ENCODE data around the gene TTLL11.

TTLL11 gene

GRCh38 chr9:122030357-122030756, 62.8 kb downstream of the TTLL11 start:
- H3K4me3 ChIP-seq (ENCODE audit: low read length in 2 of 2), result no peak overlapping the region
- no peak overlapping the region for H3K27ac ChIP-seq (ENCODE audit: low read depth in 2 of 2, low read length in 2 of 2)
- H3K9me3 ChIP-seq (ENCODE audit: control insufficient read depth in 2 of 2, low read length in 2 of 2), result no peaks in the 10 kb centered on the region
- H3K36me3 ChIP-seq (ENCODE audit: control insufficient read depth in 2 of 2, insufficient read depth in 2 of 2, low read length in 2 of 2), result no peaks in the 10 kb centered on the region
- H3K9ac ChIP-seq (ENCODE audit: low read depth in 1 of 2, low read length in 2 of 2), result no peak overlapping the region
- H3K27me3 ChIP-seq (ENCODE audit: control insufficient read depth in 2 of 2, insufficient read depth in 2 of 2, low read length in 2 of 2), result no peaks in the 10 kb centered on the region
- no peaks in the 10 kb centered on the region for H3K4me1 ChIP-seq (ENCODE audit: control insufficient read depth in 2 of 2, insufficient read depth in 2 of 2, low read length in 2 of 2)

- no peak overlapping the region for H3K9ac ChIP-seq (ENCODE audit: low read depth in 1 of 2, low read length in 2 of 2)
- H3K27me3 ChIP-seq (ENCODE audit: control insufficient read depth in 2 of 2, insufficient read depth in 2 of 2, low read length in 2 of 2), result no peaks in the 10 kb centered on the region
- H3K36me3 ChIP-seq (ENCODE audit: control insufficient read depth in 2 of 2, insufficient read depth in 2 of 2, low read length in 2 of 2), result no peaks in the 10 kb centered on the region
- no peak overlapping the region for H3K27ac ChIP-seq (ENCODE audit: low read depth in 2 of 2, low read length in 2 of 2)
- no peaks in the 10 kb centered on the region for H3K9me3 ChIP-seq (ENCODE audit: control insufficient read depth in 2 of 2, low read length in 2 of 2)
- H3K4me1 ChIP-seq (ENCODE audit: control insufficient read depth in 2 of 2, insufficient read depth in 2 of 2, low read length in 2 of 2), result no peaks in the 10 kb centered on the region
- H3K4me3 ChIP-seq (ENCODE audit: low read length in 2 of 2), result no peak overlapping the region
Measured at GRCh38 chr9:122029898-122030297, 63.2 kb downstream of the TTLL11 start.

GRCh38 chr9:122028089-122028488, 65.0 kb downstream of the TTLL11 start:
- H3K27ac ChIP-seq (ENCODE audit: low read depth in 2 of 2, low read length in 2 of 2), result no peak overlapping the region
- H3K9ac ChIP-seq (ENCODE audit: low read depth in 1 of 2, low read length in 2 of 2), result no peak overlapping the region
- no peaks in the 10 kb centered on the region for H3K4me1 ChIP-seq (ENCODE audit: control insufficient read depth in 2 of 2, insufficient read depth in 2 of 2, low read length in 2 of 2)
- H3K4me3 ChIP-seq (ENCODE audit: low read length in 2 of 2), result no peak overlapping the region
- no peaks in the 10 kb centered on the region for H3K27me3 ChIP-seq (ENCODE audit: control insufficient read depth in 2 of 2, insufficient read depth in 2 of 2, low read length in 2 of 2)
- H3K9me3 ChIP-seq (ENCODE audit: control insufficient read depth in 2 of 2, low read length in 2 of 2), result no peaks in the 10 kb centered on the region
- no peaks in the 10 kb centered on the region for H3K36me3 ChIP-seq (ENCODE audit: control insufficient read depth in 2 of 2, insufficient read depth in 2 of 2, low read length in 2 of 2)

GRCh38 chr9:122020398-122020797, 72.7 kb downstream of the TTLL11 start:
- H3K27ac ChIP-seq (ENCODE audit: low read depth in 2 of 2, low read length in 2 of 2), result no peak overlapping the region
- H3K27me3 ChIP-seq (ENCODE audit: control insufficient read depth in 2 of 2, insufficient read depth in 2 of 2, low read length in 2 of 2), result no peaks in the 10 kb centered on the region

GRCh38 chr9:122016744-122017143, 76.4 kb downstream of the TTLL11 start:
- no peak overlapping the region for H3K9ac ChIP-seq (ENCODE audit: low read depth in 1 of 2, low read length in 2 of 2)
- H3K4me1 ChIP-seq (ENCODE audit: control insufficient read depth in 2 of 2, insufficient read depth in 2 of 2, low read length in 2 of 2), result no peaks in the 10 kb centered on the region
- H3K27ac ChIP-seq (ENCODE audit: low read depth in 2 of 2, low read length in 2 of 2), result no peak overlapping the region
- H3K4me3 ChIP-seq (ENCODE audit: low read length in 2 of 2), result no peak overlapping the region
- H3K9me3 ChIP-seq (ENCODE audit: control insufficient read depth in 2 of 2, low read length in 2 of 2), result no peaks in the 10 kb centered on the region
- H3K27me3 ChIP-seq (ENCODE audit: control insufficient read depth in 2 of 2, insufficient read depth in 2 of 2, low read length in 2 of 2), result no peaks in the 10 kb centered on the region
- H3K36me3 ChIP-seq (ENCODE audit: control insufficient read depth in 2 of 2, insufficient read depth in 2 of 2, low read length in 2 of 2), result no peaks in the 10 kb centered on the region

More at GRCh38 chr9:122020398-122020797, 72.7 kb downstream of the TTLL11 start:
- no peak overlapping the region for H3K4me3 ChIP-seq (ENCODE audit: low read length in 2 of 2)
- no peak overlapping the region for H3K9ac ChIP-seq (ENCODE audit: low read depth in 1 of 2, low read length in 2 of 2)
- no peaks in the 10 kb centered on the region for H3K36me3 ChIP-seq (ENCODE audit: control insufficient read depth in 2 of 2, insufficient read depth in 2 of 2, low read length in 2 of 2)
- H3K4me1 ChIP-seq (ENCODE audit: control insufficient read depth in 2 of 2, insufficient read depth in 2 of 2, low read length in 2 of 2), result no peaks in the 10 kb centered on the region
- no peaks in the 10 kb centered on the region for H3K9me3 ChIP-seq (ENCODE audit: control insufficient read depth in 2 of 2, low read length in 2 of 2)

- Histone ChIP-seq H3K9me3 (ENCODE audit: control insufficient read depth in 2 of 2, low read length in 2 of 2) (no peaks in the 10 kb centered on the region), H3K27me3 (ENCODE audit: control insufficient read depth in 2 of 2, insufficient read depth in 2 of 2, low read length in 2 of 2) (no peaks in the 10 kb centered on the region), H3K4me3 (ENCODE audit: low read length in 2 of 2) (no peak overlapping the region), H3K36me3 (ENCODE audit: control insufficient read depth in 2 of 2, insufficient read depth in 2 of 2, low read length in 2 of 2) (no peaks in the 10 kb centered on the region), H3K9ac (ENCODE audit: low read depth in 1 of 2, low read length in 2 of 2) (no peak overlapping the region), H3K27ac (ENCODE audit: low read depth in 2 of 2, low read length in 2 of 2) (no peak overlapping the region), H3K4me1 (ENCODE audit: control insufficient read depth in 2 of 2, insufficient read depth in 2 of 2, low read length in 2 of 2) (no peaks in the 10 kb centered on the region)
Measured at GRCh38 chr9:122016309-122016708, 76.8 kb downstream of the TTLL11 start.

GRCh38 chr9:122015170-122015821, 77.8 kb downstream of the TTLL11 start:
- no peaks in the 10 kb centered on the region for H3K36me3 ChIP-seq (ENCODE audit: control insufficient read depth in 2 of 2, insufficient read depth in 2 of 2, low read length in 2 of 2)
- H3K4me3 ChIP-seq (ENCODE audit: low read length in 2 of 2), result no peak overlapping the region
- no peak overlapping the region for H3K9ac ChIP-seq (ENCODE audit: low read depth in 1 of 2, low read length in 2 of 2)
- no peaks in the 10 kb centered on the region for H3K27me3 ChIP-seq (ENCODE audit: control insufficient read depth in 2 of 2, insufficient read depth in 2 of 2, low read length in 2 of 2)
- no peak overlapping the region for H3K27ac ChIP-seq (ENCODE audit: low read depth in 2 of 2, low read length in 2 of 2)
- H3K4me1 ChIP-seq (ENCODE audit: control insufficient read depth in 2 of 2, insufficient read depth in 2 of 2, low read length in 2 of 2), result no peaks in the 10 kb centered on the region
- H3K9me3 ChIP-seq (ENCODE audit: control insufficient read depth in 2 of 2, low read length in 2 of 2), result no peaks in the 10 kb centered on the region

GRCh38 chr9:122011818-122012498, 81.2 kb downstream of the TTLL11 start:
- Histone ChIP-seq H3K4me1 (ENCODE audit: control insufficient read depth in 2 of 2, insufficient read depth in 2 of 2, low read length in 2 of 2) (no peaks in the 10 kb centered on the region), H3K36me3 (ENCODE audit: control insufficient read depth in 2 of 2, insufficient read depth in 2 of 2, low read length in 2 of 2) (no peaks in the 10 kb centered on the region), H3K9ac (ENCODE audit: low read depth in 1 of 2, low read length in 2 of 2) (no peak overlapping the region), H3K9me3 (ENCODE audit: control insufficient read depth in 2 of 2, low read length in 2 of 2) (no peaks in the 10 kb centered on the region), H3K27me3 (ENCODE audit: control insufficient read depth in 2 of 2, insufficient read depth in 2 of 2, low read length in 2 of 2) (no peaks in the 10 kb centered on the region), H3K27ac (ENCODE audit: low read depth in 2 of 2, low read length in 2 of 2) (no peak overlapping the region), H3K4me3 (ENCODE audit: low read length in 2 of 2) (no peak overlapping the region)

GRCh38 chr9:122008559-122008958, 84.5 kb downstream of the TTLL11 start:
- Histone ChIP-seq H3K9me3 (ENCODE audit: control insufficient read depth in 2 of 2, low read length in 2 of 2) (no peaks in the 10 kb centered on the region), H3K4me1 (ENCODE audit: control insufficient read depth in 2 of 2, insufficient read depth in 2 of 2, low read length in 2 of 2) (no peaks in the 10 kb centered on the region), H3K9ac (ENCODE audit: low read depth in 1 of 2, low read length in 2 of 2) (no peak overlapping the region), H3K27ac (ENCODE audit: low read depth in 2 of 2, low read length in 2 of 2) (no peak overlapping the region), H3K27me3 (ENCODE audit: control insufficient read depth in 2 of 2, insufficient read depth in 2 of 2, low read length in 2 of 2) (no peaks in the 10 kb centered on the region), H3K36me3 (ENCODE audit: control insufficient read depth in 2 of 2, insufficient read depth in 2 of 2, low read length in 2 of 2) (no peaks in the 10 kb centered on the region), H3K4me3 (ENCODE audit: low read length in 2 of 2) (no peak overlapping the region)

- Histone ChIP-seq H3K4me3 (ENCODE audit: low read length in 2 of 2) (no peak overlapping the region), H3K36me3 (ENCODE audit: control insufficient read depth in 2 of 2, insufficient read depth in 2 of 2, low read length in 2 of 2) (no peaks in the 10 kb centered on the region), H3K27me3 (ENCODE audit: control insufficient read depth in 2 of 2, insufficient read depth in 2 of 2, low read length in 2 of 2) (no peaks in the 10 kb centered on the region), H3K9me3 (ENCODE audit: control insufficient read depth in 2 of 2, low read length in 2 of 2) (no peaks in the 10 kb centered on the region), H3K27ac (ENCODE audit: low read depth in 2 of 2, low read length in 2 of 2) (no peak overlapping the region), H3K4me1 (ENCODE audit: control insufficient read depth in 2 of 2, insufficient read depth in 2 of 2, low read length in 2 of 2) (no peaks in the 10 kb centered on the region), H3K9ac (ENCODE audit: low read depth in 1 of 2, low read length in 2 of 2) (no peak overlapping the region)
Measured at GRCh38 chr9:122007837-122008236, 85.3 kb downstream of the TTLL11 start.

Data from mucosa of rectum (tissue), 2 donors.